Activated naive CD4-positive, alpha-beta T cell treated with anti-CD3 and anti-CD28 coated beads, Interleukin-2, amount 50 U/mL, for 16 hours (primary cell): ENCODE data around the gene ADGRF4.
A peak's percentile ranks its signal among the peaks of the same experiment; 100 is the strongest.

ENCODE experiments used
- DNase-seq: peaks from one replicate; pipeline ENCODE4 v3.0.0-alpha.2; 2020

ADGRF4 gene, protein sequence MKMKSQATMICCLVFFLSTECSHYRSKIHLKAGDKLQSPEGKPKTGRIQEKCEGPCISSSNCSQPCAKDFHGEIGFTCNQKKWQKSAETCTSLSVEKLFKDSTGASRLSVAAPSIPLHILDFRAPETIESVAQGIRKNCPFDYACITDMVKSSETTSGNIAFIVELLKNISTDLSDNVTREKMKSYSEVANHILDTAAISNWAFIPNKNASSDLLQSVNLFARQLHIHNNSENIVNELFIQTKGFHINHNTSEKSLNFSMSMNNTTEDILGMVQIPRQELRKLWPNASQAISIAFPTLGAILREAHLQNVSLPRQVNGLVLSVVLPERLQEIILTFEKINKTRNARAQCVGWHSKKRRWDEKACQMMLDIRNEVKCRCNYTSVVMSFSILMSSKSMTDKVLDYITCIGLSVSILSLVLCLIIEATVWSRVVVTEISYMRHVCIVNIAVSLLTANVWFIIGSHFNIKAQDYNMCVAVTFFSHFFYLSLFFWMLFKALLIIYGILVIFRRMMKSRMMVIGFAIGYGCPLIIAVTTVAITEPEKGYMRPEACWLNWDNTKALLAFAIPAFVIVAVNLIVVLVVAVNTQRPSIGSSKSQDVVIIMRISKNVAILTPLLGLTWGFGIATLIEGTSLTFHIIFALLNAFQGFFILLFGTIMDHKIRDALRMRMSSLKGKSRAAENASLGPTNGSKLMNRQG

DNA sequence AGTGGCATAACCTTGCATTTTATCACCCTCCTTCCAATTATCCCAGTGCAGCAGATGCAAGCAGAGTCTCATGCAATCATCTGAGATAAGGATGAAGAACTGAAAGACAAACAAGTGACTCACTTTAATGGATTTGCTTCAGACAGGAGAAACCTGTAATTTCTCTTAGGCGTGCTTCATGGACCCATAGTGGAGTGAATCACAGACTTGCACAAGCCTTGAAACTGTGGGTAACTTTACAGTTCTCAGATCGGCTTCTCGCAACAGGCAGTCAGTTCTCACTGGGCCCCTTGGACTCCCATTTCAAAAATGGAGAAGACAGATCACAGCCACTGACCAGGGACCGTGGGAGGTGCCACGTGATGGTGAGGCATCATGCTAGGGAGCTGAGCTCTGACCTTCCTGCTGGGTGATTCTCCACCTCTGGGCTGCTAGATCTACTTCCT is at the start of gene ADGRF4:
TSS of gene ADGRF4 (plus strand) at position 239 of the 446 bp plus-strand sequence. CDS start 8,666 bp downstream, outside the sequence.
- DNase-seq: no peak

DNA sequence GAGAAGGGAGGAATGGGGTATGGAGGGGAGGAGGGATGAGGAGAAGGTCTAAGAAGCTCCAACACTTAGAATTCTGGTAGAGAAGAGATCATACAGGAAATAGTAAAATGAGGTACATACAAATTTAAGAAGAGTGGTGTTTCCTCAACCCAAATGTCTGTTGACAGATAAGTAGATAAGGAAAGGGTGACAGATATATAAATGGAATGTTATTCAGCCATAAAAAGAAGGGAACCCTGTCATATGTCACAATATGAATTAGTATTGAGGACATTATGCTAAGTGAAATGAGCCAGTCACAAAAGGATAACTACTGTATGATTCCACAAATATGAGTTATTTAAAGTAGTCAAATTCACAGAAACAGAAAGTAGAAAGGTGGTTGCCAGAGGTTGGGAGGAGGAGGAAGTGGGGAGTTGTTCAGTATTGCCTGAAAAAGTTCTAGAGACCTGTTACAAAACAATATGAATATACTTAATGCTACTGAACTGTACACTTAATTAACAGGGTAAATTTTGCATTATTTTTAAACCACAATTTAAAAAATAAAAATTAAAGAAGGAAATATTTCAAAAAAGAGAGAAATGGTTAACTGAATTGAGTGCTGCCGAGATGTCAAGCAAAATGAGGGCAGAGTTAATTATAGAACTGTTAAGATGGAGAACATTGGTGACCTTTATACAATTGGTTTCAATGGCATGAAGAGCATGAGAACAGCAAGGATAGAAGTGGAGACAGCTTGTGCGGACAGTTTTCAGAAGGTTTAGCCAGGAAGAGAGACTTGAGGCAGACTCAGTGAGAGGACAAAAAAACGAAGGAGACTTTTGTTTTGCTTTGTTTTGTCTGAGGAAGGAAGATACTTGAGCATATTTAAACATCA is 47.6 kb upstream of the ADGRF4 start:
- no peak for DNase-seq

DNA sequence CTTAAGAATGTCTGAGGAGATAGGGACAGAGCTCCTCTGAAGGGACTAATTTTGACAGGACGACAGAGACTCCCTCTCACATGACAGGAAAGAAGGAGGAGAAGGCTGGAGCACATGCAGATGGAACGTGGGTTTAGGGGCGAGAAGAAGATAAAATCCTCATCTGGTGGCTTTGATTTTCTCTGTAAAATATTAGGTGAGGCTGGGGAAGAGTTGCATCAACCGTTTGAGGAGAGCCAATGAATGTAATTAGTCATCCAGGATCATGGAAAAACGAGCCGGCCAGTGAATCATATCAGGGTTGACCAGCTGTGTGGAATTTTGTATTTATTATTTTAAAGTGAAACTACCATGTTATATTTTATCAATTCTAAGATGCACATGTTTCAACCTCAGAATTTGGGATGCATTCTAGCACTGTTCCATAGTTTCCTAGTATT is 46.9 kb upstream of the ADGRF4 start:
- DNase-seq: no peak

DNA sequence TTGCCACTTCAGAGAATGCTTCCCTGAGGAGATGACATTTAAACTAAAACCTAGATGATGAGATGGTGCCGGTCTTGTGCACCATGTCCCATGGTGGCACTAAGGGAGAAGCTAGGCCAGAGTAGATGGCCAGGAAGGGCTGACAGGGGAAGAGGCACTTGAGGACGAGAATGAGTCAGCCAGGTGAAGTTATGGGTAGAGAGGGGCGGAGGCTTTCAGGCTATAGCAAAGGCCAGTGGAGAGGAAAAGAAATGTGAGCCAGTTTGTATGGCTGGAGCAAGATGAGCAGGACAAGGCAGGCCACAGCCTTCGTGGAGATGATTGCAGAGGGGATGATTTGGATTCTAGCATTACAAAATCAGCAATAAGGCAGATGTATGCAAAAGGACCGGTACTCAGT is 44.7 kb upstream of the ADGRF4 start:
- no peak for DNase-seq

DNA sequence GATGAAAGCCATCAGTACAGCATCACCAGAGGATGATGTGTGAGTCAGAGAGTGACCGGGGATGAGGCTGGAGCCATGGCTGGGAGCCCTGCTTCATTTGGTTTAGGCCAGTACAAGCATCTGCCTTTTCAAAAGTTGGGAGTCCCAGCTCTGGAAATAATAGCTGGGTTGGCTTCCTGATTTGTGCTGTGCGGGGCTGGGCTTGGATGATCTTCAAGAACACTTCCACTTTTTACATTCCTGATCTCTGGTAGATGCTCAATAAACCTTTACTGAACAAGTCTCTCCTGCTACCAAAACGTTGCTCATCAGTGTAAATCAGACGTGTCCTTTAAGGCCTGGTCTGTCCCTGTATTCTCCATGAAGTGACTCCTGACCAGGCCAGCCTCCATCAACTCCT is 44.1 kb upstream of the ADGRF4 start:
- DNase-seq: no peak

DNA sequence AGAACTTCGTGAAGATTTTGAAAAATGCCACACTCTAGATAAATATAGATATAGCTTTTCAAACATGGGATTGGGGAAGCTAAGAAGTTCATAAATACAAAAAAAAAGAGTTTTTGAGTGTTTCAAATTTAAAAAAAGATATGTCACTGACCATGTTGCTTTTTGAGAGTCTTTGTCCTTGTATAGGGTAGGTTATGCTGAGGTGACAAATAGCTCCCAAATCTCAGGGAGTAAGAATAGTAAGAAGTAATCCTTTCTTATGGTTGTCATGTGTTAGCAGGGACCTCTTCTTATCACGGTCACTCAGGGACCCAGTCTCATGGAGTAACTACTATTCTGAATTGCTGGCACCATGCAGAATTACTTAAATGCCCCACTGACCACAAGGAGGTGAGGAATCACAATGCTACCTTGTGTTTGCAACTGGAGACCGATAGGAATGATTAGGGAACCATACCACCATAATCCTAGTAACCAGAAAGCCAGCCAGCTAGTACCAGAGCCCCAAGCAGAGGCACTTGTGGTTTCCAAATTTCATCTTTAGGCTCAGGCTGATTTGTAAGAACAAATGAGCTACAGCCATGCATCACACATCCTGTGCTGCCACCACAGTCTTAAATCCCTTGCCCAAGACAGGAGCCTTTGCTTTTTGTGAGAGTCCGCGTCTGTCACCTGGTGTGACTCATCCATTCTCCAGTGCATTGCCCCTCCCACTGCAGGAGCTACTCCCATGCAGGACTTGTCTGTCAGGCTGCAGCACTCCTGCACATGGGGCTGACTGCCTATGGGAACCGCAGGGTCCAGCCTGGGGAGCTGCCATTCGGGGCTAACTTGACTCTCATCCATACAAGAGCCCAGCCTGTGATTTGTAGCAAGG is 42.4 kb upstream of the ADGRF4 start:
- DNase-seq: peak; percentile 13

DNA sequence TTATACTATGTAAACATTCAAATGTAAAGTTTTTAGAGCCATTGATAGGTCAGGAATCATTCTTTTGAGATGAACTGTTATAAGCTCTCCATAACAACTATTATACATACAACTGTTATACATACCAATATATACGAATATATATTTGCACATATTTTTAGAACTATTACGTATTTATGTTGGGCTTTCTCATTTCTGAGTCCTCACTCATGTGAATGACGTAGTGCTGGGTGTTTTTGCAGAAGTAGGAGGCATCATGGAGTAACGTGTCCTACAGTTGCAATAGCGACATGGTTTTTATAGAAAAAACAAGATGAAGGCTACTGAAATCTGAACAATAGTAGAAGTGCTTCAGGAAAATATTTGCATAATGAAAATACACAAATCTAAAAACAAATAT is 36.4 kb upstream of the ADGRF4 start:
- no peak for DNase-seq

DNA sequence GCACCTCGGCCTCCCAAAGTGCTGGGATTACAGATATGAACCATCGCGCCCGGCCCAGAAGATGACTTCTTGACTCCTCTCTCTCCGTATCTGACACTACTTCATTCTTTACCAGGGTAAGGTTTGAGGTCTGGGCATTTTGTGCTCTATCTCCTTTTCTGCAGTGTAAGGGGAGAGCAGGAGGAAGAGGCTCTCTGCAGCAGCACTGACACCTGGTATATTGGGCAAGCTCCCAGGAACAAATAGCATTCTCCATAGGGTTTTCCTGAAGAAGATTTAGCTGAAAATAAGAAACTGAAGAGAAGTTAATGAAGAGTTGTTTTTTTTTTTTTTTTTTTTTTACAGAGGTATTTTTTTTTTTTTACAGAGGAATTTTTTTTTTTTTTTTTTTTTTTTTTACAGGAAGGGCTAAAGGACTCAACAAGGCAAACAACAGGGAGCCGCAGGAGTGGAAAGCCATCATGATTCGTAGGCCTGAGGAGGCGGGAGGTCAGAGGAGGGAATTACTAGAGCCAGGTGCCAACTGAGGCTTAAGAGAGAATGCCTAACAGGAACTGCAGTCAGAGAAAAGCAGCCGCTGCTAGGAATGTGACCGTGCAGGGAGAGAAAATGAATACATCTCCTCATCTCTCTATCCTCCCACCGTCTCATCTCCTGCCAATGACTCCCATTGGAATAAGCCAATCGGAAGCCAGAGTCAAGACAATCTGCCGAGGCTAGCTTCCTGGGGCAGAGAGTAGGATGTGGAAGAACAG is 34.7 kb upstream of the ADGRF4 start:
- no peak for DNase-seq

DNA sequence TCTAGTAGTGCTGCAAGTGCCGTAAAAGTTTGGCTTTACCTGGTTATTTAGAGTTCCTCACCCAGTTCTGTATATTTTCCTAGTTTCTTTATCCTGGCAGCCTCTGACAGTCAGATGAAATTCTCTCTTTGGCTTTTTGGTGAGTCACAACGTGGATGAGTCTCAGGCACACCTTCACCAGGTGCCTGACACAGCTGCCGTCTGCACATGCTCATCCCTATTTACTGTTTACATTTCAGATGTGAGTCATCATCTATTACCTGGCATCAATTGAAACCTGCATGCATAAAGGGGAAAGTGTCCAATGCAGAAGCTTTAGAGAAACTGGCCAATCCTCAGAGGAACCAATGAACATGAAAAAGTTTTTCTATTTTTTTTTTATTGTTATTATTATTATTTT is 33.3 kb upstream of the ADGRF4 start:
- DNase-seq: no peak

DNA sequence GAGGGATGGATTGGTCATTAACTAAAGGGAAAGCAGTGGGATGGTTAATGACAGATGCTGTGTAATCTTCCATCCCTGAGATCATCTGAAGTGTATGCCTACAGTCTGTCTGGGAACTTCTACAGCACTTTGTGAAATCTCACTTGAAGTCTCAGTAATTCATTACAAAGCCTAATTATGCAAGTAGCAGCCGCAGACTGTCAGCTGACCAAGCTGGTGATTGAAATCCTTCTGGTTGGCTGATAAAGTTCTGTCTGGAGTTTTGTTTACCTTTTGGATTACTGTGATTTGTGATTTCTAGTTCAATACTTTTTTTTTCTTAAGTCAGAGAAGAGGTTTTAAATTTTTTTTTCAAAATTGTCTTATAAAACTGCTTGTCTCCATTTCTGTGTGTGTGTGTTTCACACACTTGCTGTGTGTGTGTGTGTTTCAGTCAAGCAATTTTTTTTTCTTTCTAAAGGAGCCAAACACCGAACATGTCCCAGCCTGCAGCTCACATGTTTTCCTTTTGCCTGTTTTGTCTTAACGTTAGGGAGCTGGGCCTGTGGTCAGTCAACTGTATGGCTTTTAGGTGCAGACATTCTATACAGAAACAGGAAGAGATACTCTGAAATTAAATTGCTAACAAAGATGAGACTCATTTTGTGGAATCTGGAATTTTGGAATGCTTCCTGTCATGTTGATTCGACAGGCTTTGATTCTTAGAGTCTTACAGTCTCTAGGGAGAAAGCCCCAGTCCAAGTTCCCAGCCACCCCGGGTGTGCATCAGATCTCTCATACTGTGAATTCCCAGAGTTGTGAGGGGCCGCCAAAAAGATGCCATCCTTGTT is 28.5 kb upstream of the ADGRF4 start:
- no peak for DNase-seq

DNA sequence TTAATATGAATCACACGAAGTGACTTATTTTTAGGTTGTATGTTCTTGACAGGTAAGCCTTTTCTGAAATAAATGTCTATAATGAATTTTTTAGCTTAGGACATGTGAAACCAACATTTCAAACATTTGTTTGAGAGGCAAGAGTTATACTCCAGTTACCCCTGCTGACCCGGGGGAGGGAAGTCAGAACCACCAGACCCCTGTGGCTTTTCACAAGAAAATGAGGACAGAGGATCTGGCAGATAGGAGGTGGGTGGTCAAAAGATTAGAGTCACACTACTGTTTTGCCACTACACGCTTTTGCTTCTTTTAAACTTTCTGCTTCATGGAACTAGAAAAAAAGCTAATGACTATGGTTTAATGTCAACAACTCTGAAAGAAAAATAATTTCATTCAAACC is 27.5 kb upstream of the ADGRF4 start:
- no peak for DNase-seq

DNA sequence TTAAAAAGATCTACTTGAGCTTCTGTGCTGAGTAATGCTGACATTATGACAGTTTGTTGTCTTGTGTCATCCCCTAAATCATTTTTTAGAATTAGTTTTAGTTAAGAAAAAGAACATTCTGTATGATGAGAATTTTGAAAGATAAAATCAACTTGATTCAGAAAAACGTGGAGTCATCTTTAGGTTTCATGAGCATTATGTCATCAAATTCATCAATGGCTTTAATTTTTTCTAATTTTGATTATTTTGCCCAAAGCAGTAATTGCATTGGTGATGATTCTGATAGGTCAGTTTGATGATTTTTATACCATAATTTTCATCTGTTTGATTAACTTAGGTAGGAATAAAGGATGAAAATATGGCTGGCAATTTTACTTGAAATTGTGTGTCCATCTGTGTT is 26.6 kb upstream of the ADGRF4 start:
- no peak for DNase-seq

DNA sequence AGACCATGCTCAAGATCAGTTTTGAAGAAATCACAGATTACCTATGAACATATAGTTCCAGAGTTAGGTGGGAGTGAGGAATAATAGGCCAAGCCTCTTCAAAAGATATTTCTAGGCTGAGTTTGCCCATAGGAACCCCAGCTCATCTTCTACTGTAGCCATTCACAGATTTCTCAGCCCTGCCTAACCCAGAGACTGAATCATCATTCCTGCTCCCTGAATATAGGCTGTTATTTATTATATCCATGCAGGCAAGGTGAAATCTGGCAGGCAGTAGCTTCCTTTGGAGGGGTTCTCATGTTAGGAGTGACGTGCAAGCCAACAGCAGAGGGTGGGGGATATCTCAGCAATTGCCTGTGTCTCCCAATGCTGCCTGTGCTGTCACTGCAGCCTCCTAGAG is 25.6 kb upstream of the ADGRF4 start:
- DNase-seq: no peak

DNA sequence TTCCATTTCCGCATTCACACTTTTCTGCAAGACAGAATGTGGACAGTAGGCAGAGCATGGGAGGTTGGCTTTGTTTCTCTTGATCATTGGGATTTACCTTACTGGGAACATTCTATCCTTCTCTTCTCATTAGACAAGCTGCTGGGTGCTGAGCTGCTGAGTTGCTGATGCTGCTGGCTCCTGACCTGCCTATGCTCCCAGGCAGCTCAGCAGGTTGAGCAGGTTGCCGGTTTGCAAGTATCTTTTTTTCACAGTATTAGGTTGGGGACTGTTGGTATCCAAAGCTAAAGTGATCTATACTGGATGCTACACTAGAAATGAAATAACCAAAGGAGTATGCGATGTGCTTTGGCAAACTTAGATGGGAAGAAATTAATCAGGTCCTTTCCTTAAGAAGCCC is 23.7 kb upstream of the ADGRF4 start:
- no peak for DNase-seq

DNA sequence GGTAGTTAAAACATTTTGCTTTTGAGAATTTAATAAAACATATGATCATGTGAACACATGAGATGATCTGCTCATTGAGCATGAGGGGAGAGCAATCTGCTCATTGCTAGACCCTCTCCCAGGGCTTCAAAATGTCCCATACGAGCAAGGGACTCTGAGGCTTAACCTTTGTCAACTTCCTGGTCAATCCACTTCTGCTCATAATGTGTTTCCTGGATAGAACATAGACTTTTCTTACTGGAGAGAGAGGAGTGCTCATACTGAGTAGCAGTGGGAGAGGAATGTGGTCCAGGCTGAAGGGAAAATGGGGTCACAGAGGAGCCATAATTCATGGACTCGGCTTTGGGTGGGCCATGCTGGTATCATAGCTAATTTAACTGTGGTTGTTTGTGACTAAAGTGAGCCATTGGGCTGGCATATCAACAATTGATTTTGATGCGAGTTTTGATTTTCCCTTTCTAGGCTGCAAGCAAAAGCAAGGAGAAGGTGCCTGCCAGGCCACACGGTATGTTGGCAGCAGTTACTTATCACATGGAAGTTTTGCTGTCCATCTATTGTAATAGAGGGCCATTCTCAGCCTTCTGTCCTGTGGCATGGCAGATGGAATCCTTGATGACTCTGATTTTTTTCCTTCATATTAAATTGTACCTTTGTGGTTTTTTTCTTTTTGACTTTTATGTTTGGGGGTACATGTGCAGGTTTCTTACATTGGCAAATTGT is 20.8 kb upstream of the ADGRF4 start:
- DNase-seq: no peak

DNA sequence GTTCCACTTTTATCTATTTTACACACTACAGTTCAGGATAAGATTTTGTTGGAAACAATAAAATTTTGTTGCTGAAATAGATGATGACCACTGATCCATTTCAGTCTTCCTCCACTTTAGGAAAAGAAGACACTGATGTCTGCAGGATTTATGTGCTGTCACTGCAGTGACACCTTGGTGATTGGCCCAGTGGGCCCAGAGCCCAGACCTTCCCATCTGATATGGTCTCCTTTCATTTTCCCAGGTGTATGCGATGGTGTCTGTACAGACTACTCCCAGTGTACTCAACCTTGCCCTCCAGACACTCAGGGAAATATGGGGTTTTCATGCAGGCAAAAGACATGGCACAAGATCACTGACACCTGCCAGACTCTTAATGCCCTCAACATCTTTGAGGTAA is 19.6 kb upstream of the ADGRF4 start:
- DNase-seq: no peak

DNA sequence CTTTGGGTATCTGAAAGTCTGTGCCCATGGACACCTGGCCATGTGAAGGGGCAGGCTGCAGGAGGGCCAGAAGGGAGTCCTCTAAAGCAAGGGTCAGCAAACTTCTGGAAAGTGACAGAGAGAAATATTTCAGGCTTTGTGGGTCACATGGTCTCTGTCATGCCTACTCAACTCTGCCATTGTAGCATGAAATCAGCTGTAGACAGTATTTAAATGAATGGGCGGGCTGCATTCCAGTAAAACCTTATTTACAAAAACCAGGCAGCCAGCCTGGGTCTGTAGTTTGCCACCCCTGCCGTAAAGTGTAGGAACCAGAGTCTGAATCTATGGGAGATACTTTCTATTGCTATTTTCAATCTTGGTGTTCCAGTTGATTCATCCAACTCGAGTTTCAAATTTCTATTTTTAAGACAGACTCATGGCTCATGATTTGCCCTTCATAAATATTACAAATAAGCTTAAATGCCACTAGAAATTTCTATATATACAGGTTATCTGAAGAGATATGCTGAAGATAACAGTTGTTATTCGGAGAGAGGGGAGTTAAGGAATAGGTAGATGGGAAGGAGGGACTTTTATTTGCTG is 19.0 kb upstream of the ADGRF4 start:
- DNase-seq: no peak

DNA sequence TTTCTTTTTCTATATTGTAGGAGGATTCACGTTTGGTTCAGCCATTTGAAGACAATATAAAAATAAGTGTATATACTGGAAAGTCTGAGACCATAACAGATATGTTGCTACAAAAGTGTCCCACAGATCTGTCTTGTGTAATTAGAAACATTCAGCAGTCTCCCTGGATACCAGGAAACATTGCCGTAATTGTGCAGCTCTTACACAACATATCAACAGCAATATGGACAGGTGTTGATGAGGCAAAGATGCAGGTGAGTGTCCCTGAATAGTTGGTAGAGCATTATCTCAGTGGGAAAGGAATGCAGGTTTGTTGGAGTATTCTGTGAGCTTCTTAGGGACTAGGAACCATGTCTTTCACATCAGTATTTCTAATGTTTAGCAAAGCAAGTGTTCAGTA is 18.3 kb upstream of the ADGRF4 start:
- no peak for DNase-seq

DNA sequence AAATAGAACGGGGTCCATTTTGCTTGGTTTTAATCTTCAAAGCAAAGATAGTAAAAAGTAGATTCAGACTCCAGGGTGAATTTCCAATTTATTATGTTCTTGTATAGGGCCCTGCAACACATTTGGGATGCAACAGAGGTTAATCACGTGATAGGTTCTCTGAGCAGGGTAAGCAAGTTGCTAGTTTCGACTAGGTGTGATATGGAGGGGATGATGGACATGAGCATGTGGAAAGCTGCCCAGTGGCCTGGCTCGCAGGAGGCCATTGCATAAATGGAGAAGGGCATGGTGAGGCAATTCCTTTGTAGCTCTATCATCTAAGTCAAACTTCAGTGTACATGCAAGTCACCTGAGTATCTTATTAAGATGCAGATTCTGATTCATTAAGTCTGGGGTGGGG is 17.7 kb upstream of the ADGRF4 start:
- no peak for DNase-seq
